ENCODE data around the gene IFI27L1. TPM values are rescaled to one million over a fixed set of nuclear protein-coding genes. Genes with fewer than 3 reads are reported as not detected.

Gene IFI27L1
- total RNA-seq, 1 experiment from 2014 or later, result 26.0 TPM

DNA sequence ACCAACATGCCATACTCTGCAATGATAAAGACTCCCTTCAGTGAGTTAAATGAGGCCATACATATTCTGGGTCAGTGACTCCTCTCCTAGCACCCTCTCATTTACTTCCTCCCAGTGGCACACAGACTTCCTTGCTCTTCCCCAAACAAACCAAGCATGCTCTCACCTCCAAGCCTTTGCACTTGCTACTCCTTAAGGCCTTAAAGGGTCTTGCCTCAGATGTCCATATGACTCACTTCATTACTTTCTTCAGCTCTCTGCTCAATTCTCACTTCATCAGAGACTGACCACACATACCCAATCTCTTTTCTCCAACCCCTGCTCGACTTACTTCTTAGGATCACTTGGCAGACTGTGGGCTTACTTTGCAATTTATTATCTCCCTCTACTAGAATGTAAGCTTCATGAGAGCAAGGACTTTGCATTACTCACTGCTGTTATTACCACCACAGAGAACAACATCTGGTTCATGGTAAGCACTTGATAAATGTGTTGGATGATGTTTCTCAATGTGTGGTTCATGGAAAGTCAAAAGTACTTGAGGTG lies 22.9 kb upstream of the IFI27L1 start:
- ATAC-seq (no peak), DNase-seq (ENCODE audit: low read depth, low spot score) (no peak)
- H3K4me3 ChIP-seq (replicated peaks in 1 of 2; ENCODE audit: low read depth in 1 of 2, low read length in 2 of 2), result no peak overlapping the region
- H3K27ac ChIP-seq (ENCODE audit: low read depth, low read length), result no peak overlapping the region
- H3K36me3 ChIP-seq (ENCODE audit: control insufficient read depth in 1 of 2, insufficient read depth in 2 of 2, low read length in 2 of 2), result peaks cover 61 to 67% of the 10 kb centered on the region in 2 experiments
- no peaks in the 10 kb centered on the region for H3K9me3 ChIP-seq (ENCODE audit: control insufficient read depth in 1 of 2, insufficient read depth in 1 of 2, low read depth in 1 of 2, low read length in 2 of 2)
- 0 out of 4 replicates have a peak, but pooled peaks cover 0 to 5% of the 10 kb centered on the region in 2 experiments for H3K4me1 ChIP-seq (ENCODE audit: control insufficient read depth in 1 of 2, insufficient read depth in 2 of 2, low read length in 2 of 2)
- H2AFZ ChIP-seq (ENCODE audit: low read depth, low read length, poor library complexity, severe bottlenecking), result no peak overlapping the region
- intact Hi-C loops (cut with micrococcal nuclease), result no loop called here
- ChIA-PET CTCF (interaction anchor here (2.7 kb wide), 1 partner anchor 74 kb away, joined by 5 read pairs; no protein-coding TSS in a partner anchor), RAD21 (ENCODE audit: low non-redundant PET in 1 of 2, low total read pairs in 2 of 2, uncharacterized antibody in 2 of 2, unreplicated experiment in 2 of 2) (no interaction called here), POLR2A (no interaction called here)
- H3K4me2 ChIP-seq (ENCODE audit: low read length), result no peak overlapping the region
- peaks cover 49% of the 10 kb centered on the region for H3K79me2 ChIP-seq (ENCODE audit: insufficient read depth, low read length)
- H3K9ac ChIP-seq (ENCODE audit: low read length), result no peak overlapping the region
- no peaks in the 10 kb centered on the region for H3K9me2 ChIP-seq (ENCODE audit: insufficient read depth)
- peaks cover 4% of the 10 kb centered on the region; the same call in 1 of the 2 replicates for H4K20me1 ChIP-seq (ENCODE audit: insufficient read depth)
- H3K27me3 ChIP-seq (ENCODE audit: insufficient read depth, low read length), result no peaks in the 10 kb centered on the region
- TF ChIP-seq ELF1 (IDR thresholded peaks at IDR 0.05; ENCODE audit: borderline replicate concordance, low read depth), result no peak
- TF ChIP-seq FOSL1 (IDR thresholded peaks at IDR 0.05; ENCODE audit: low read depth), result no peak
- TF ChIP-seq, protein P1, sequence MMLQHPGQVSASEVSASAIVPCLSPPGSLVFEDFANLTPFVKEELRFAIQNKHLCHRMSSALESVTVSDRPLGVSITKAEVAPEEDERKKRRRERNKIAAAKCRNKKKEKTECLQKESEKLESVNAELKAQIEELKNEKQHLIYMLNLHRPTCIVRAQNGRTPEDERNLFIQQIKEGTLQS (IDR thresholded peaks at IDR 0.05), result no peak
- TF ChIP-seq, protein P2, sequence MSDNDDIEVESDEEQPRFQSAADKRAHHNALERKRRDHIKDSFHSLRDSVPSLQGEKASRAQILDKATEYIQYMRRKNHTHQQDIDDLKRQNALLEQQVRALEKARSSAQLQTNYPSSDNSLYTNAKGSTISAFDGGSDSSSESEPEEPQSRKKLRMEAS (IDR thresholded peaks at IDR 0.05), result no peak
- no peak for TF ChIP-seq CBX3 (IDR thresholded peaks at IDR 0.05; ENCODE audit: low read depth)
- no peak for TF ChIP-seq CEBPB (IDR thresholded peaks at IDR 0.05; ENCODE audit: low read depth)
- TF ChIP-seq EGR1 (IDR thresholded peaks at IDR 0.05; ENCODE audit: low read depth), result no peak
- no peak for TF ChIP-seq ZFX (IDR thresholded peaks at IDR 0.05)
- no peak for TF ChIP-seq POLR2AphosphoS5 (IDR thresholded peaks at IDR 0.05; ENCODE audit: low read depth, low read length)
- TF ChIP-seq SRF (IDR thresholded peaks at IDR 0.05; ENCODE audit: low read depth), result no peak
- BruUV-seq (replicated peaks), result no TSS peak

DNA sequence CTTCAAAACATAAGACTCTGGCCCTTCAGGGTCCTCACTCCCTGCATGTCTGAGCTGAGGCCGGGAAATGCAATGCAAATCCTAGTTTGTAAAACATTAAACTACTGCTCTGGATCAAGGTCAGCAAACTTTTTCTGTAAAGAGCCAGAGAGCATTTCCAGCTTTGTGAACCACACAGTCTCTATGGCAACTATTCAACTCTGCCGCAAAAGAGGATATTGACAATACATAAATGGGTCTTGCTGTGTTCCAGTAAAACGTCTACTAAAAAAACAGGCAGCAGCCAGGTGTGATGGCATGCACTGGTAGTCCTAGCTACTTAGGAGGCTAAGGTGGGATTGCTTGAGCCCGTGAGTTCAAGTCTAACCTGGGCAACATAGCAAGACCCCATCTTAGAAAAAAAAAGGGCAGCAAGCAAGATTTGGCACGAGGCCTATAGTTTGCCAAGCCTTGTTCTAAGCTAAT lies 22.4 kb upstream of the IFI27L1 start:
- TF ChIP-seq SP1 (IDR thresholded peaks at IDR 0.05; ENCODE audit: low read depth), result no peak
- Histone ChIP-seq H3K9me2 (ENCODE audit: insufficient read depth) (no peaks in the 10 kb centered on the region), H3K27me3 (ENCODE audit: insufficient read depth, low read length) (no peaks in the 10 kb centered on the region), H3K79me2 (ENCODE audit: insufficient read depth, low read length) (peaks cover 54% of the 10 kb centered on the region), H3K36me3 (ENCODE audit: control insufficient read depth in 1 of 2, insufficient read depth in 2 of 2, low read length in 2 of 2) (peaks cover 61 to 67% of the 10 kb centered on the region in 2 experiments), H3K9me3 (ENCODE audit: control insufficient read depth in 1 of 2, insufficient read depth in 1 of 2, low read depth in 1 of 2, low read length in 2 of 2) (no peaks in the 10 kb centered on the region), H3K4me3 (replicated peaks in 1 of 2; ENCODE audit: low read depth in 1 of 2, low read length in 2 of 2) (no peak overlapping the region), H3K4me2 (ENCODE audit: low read length) (no peak overlapping the region), H3K9ac (ENCODE audit: low read length) (no peak overlapping the region), H3K27ac (ENCODE audit: low read depth, low read length) (no peak overlapping the region), H3K4me1 (ENCODE audit: control insufficient read depth in 1 of 2, insufficient read depth in 2 of 2, low read length in 2 of 2) (0 out of 4 replicates have a peak, but pooled peaks cover 0 to 5% of the 10 kb centered on the region in 2 experiments), H4K20me1 (ENCODE audit: insufficient read depth) (peaks cover 6% of the 10 kb centered on the region; the same call in 1 of the 2 replicates), H2AFZ (ENCODE audit: low read depth, low read length, poor library complexity, severe bottlenecking) (no peak overlapping the region)
- RAD21 ChIA-PET (ENCODE audit: low non-redundant PET in 1 of 2, low total read pairs in 2 of 2, uncharacterized antibody in 2 of 2, unreplicated experiment in 2 of 2), result no interaction called here
- CTCF ChIA-PET, result interaction anchor here (2.7 kb wide), 1 partner anchor 73 kb away, joined by 5 read pairs; no protein-coding TSS in a partner anchor
- ATAC-seq, result no peak
- no peak for DNase-seq (ENCODE audit: low read depth, low spot score)
- BruUV-seq (replicated peaks), result no TSS peak
- POLR2A ChIA-PET, result no interaction called here
- intact Hi-C loops (cut with micrococcal nuclease), result no loop called here

Data from HCT116 (cell line).